ENCODE measurements around the gene ASAP2. TPM values are rescaled to one million over a fixed set of nuclear protein-coding genes. Genes with fewer than 3 reads are reported as not detected.
"Not testable (repeated sequence)": the region's sequence is repeated elsewhere in the genome, so short reads cannot be mapped to it uniquely, and the experiment has no call there.

Gene ASAP2
- total and polyA plus RNA-seq, 9 of the 15 experiments (the other 6 are each of a cell fraction or from before 2014, with no cell fraction given), result 0.06 to 4.3 (median 3.1) TPM

DNA sequence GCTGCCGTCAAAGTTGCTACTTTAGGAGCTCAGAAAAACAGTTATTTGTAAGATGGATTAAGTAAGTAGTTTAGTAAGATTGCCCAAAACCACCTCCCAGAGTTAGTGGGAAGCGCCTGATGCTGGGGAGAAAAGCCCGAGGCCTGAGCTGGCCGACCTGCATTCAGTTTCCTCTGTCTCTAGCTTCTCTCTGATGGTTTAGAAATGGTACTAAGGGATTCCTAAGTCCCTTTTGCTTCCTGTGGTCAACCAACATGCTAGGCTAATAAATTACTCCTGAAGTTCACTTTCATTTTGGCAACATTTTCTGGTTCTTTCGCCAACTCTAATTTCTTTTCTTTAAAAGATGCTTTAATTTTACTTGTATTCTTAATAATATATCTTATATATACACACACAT lies 60.1 kb downstream of the ASAP2 start (continued):
- no peak for TF ChIP-seq ASH1L (IDR thresholded peaks at IDR 0.05; ENCODE audit: borderline replicate concordance, low read depth, partially characterized antibody)
- TF ChIP-seq HDAC8 (tag; IDR thresholded peaks at IDR 0.05), result no peak
- TF ChIP-seq, protein P1, sequence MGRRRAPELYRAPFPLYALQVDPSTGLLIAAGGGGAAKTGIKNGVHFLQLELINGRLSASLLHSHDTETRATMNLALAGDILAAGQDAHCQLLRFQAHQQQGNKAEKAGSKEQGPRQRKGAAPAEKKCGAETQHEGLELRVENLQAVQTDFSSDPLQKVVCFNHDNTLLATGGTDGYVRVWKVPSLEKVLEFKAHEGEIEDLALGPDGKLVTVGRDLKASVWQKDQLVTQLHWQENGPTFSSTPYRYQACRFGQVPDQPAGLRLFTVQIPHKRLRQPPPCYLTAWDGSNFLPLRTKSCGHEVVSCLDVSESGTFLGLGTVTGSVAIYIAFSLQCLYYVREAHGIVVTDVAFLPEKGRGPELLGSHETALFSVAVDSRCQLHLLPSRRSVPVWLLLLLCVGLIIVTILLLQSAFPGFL (CRISPR knock-in tag; IDR thresholded peaks at IDR 0.05), result no peak
- no peak for TF ChIP-seq KLF10 (CRISPR knock-in tag; IDR thresholded peaks at IDR 0.05)
- TF ChIP-seq, protein P2, sequence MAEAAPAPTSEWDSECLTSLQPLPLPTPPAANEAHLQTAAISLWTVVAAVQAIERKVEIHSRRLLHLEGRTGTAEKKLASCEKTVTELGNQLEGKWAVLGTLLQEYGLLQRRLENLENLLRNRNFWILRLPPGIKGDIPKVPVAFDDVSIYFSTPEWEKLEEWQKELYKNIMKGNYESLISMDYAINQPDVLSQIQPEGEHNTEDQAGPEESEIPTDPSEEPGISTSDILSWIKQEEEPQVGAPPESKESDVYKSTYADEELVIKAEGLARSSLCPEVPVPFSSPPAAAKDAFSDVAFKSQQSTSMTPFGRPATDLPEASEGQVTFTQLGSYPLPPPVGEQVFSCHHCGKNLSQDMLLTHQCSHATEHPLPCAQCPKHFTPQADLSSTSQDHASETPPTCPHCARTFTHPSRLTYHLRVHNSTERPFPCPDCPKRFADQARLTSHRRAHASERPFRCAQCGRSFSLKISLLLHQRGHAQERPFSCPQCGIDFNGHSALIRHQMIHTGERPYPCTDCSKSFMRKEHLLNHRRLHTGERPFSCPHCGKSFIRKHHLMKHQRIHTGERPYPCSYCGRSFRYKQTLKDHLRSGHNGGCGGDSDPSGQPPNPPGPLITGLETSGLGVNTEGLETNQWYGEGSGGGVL (CRISPR knock-in tag; IDR thresholded peaks at IDR 0.05), result no peak
- no peak for TF ChIP-seq DPF2 (IDR thresholded peaks at IDR 0.05)

DNA sequence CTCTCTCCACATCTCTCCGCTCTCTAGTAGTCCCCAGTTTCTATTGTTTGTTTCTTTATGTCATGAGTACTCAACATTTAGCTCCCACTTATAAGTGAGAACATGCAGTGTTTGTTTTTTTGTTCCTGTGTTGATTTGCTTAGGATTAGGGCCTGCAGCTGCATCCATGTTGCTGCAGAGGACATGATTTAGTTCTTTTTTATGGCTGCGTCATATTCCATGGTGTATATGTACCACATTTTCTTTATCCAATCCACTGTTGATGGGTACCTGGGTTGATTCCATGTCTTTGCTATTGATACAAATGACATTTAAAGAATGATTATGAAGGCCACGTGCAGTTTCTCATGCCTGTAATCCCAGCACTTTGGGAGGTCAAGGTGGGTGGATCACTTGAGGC lies 60.7 kb downstream of the ASAP2 start:
- H4K20me1 ChIP-seq (replicated peaks; ENCODE audit: control insufficient read depth, insufficient read depth, low read length); H3K79me2 ChIP-seq (ENCODE audit: control insufficient read depth, insufficient read depth, low read length); H3K36me3 ChIP-seq (ENCODE audit: control insufficient read depth, insufficient read depth, low read length); H3K9me3 ChIP-seq (replicated peaks; ENCODE audit: control insufficient read depth, insufficient read depth, low read depth, low read length); in situ Hi-C loops (cut with MboI); H3K9ac ChIP-seq (ENCODE audit: insufficient read depth in 1 of 2, low read depth in 2 of 2, low read length in 2 of 2); H2AFZ ChIP-seq (ENCODE audit: low read depth, low read length); H3K4me3 ChIP-seq; H3K4me2 ChIP-seq (ENCODE audit: insufficient read depth, low read length); DNase-seq (ENCODE audit: extremely low read depth in 1 of 4, low spot score in 3 of 4); CTCF ChIA-PET (ENCODE audit: low intra/inter-chr PET ratio); intact Hi-C loops (cut with micrococcal nuclease); ATAC-seq; FAIRE-seq; H3K9me1 ChIP-seq (ENCODE audit: control insufficient read depth, insufficient read depth, low read length); BruUV-seq (replicated peaks); H3K27ac ChIP-seq (ENCODE audit: extremely low read depth, low read depth, low read length): not testable (repeated sequence)
- peaks cover 0 to 12% of the 10 kb centered on the region in 2 experiments; a peak in 1 of 5 replicates for H3K4me1 ChIP-seq (replicated peaks in 1 of 2; ENCODE audit: control insufficient read depth in 2 of 2, insufficient read depth in 2 of 2, low read length in 2 of 2)
- peak; percentile 66 for TF ChIP-seq ZNF146 (CRISPR knock-in tag; IDR thresholded peaks at IDR 0.05; ENCODE audit: unreplicated experiment)
- peaks cover under 1 to 14% of the 10 kb centered on the region in 2 experiments; a peak in 3 of 5 replicates for H3K27me3 ChIP-seq (ENCODE audit: control insufficient read depth in 2 of 2, insufficient read depth in 2 of 2, low read length in 2 of 2)
- POLR2A ChIA-PET, result interaction anchor here (1.1 kb wide), 1 partner anchor 8 kb away, joined by 5 read pairs; no protein-coding TSS in a partner anchor
- WGBS (ENCODE audit: insufficient coverage, low coverage, missing lambda C conversion rate), result 78% methylated on average over 3 of the region's 3 CpGs
